ENCODE data around the gene SPTAN1. TPM values are rescaled to one million over a fixed set of nuclear protein-coding genes. Genes with fewer than 3 reads are reported as not detected.

The SPTAN1 gene
- total RNA-seq, 1 donor from 2014 or later, result 472 TPM

DNA sequence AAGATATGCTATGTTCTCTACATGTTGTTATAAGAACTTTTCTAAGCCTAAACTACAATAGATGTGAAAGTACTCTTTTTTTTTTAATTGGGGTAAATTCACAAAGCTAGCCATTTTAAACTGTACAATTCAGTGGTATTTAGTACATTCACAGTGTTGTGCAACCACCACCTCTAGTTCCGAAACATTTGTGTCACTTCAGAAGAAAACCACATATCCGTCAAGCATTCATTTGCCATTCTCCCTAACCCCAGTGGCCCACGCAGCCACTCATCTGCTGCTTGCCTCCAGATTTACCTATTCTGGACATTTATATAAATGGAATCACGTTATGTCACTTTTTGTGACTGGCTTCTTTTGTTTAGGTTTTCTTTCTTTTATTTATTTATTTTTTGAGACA is 43.1 kb downstream of the SPTAN1 start:
- no peak for DNase-seq (ENCODE audit: low read depth in 2 of 2)

DNA sequence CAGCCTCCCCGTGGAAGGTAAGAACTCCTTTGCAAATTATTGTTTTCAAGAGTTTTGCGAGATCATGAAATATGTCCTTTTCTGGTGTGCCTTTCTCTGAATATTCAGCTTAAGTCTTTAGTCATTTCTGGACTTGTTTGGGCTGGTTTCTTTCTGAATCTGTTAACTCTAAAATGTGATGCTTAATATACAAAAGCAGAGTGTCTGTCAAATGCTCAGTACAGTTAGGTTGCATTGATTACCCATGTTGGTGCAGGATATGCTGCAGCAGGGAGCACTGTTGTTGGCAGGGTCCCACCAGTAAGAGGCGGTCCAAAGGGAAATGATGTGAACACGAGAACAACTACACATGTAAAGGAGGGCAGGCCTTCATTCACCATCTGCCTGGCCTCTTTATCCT is 47.7 kb downstream of the SPTAN1 start:
- no peak for DNase-seq (ENCODE audit: low read depth in 2 of 2)

DNA sequence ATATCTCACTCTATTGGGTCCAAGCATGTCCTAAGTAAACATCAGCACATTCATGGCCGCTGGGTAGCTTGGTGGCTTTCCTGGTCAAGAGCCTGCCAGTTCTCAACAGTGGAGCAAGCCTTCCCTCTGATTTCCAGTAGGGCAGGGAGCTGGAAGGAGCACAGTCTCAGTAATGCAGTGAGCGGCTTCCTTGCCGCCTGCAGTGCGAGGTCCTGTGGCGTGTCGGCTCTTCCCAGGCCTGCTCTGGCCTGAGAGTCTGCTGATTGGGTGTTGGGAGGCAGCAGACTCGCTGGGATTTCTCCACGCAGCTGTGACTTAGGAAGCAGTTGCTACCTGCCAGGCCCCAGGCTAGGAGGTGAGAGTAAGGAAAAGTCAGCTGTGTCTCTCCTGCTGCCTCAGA is 51.3 kb downstream of the SPTAN1 start:
- no peak for DNase-seq (ENCODE audit: low read depth in 2 of 2)

DNA sequence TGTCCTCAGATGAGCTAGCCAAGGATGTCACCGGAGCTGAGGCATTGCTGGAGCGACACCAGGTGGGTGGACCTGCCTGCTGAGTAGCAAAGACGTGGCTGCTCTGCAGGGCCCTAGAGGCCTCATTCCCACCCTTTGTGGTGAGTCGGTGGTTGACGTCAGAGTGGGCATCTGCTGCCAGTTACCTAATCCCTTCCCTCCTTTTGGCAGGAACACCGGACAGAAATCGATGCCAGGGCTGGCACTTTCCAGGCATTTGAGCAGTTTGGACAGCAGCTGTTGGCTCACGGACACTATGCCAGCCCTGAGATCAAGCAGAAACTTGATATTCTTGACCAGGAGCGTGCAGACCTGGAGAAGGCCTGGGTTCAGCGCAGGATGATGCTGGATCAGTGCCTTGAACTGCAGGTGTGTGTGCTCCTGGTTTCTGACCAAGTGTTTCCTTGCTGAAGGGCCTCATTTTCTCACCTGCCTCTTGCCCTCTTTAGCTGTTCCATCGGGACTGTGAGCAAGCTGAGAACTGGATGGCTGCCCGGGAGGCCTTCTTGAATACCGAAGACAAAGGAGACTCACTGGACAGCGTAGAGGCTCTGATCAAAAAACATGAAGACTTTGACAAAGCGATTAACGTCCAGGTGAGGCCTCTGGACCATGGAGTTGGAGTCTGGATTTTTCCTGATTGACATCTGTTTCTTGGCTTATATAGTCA is 55.4 kb downstream of the SPTAN1 start:
- DNase-seq (ENCODE audit: low read depth in 2 of 2), result no peak

DNA sequence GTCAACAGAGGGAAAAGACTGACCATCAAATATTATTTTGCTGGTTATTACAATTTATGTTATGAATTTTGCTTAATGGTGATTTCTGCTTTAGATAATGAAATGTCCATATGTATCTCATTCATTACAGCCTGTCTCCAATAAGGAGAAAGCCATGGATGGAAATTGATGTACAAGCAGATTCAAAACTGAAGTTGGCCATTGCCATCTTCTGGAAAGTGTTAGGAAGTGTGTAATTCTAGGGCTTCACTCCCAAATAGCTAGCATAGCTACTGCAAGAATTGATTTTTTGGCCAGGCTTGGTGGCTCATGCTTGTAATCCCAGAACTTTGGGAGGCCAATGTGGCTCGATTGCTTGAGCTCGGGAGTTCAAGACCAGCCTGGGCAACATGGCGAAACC is 58.5 kb downstream of the SPTAN1 start:
- DNase-seq (ENCODE audit: low read depth in 2 of 2), result no peak

DNA sequence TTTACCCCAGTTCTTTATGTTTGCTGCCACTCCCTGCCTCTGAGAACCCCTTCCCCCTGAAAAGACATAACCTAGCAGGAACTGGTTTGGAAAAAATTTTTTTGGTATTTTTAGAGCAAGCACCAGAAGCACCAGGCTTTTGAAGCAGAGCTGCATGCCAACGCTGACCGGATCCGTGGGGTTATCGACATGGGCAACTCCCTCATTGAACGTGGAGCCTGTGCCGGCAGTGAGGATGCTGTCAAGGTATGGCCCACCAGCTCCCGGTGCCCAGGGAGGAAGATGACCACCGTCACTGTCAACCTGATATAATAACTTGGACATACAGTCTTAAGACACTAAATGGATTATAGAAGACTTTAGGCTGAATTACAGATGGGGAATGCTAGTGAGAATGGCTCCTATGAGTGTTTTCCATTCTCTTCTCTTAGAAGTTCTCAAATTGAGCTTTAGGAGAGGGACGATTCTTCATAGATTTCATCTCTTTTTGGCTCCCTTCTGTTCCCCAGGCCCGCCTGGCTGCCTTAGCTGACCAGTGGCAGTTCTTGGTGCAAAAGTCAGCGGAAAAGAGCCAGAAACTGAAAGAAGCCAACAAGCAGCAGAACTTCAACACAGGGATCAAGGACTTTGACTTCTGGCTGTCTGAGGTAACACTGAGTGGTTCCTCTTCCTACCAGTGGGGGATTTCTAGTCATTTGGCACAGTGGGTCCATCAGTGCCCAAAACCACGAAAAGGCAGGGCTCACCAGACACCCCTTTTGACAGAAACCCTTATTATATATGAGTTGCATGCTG is 59.4 kb downstream of the SPTAN1 start:
- no peak for DNase-seq (ENCODE audit: low read depth in 2 of 2)

DNA sequence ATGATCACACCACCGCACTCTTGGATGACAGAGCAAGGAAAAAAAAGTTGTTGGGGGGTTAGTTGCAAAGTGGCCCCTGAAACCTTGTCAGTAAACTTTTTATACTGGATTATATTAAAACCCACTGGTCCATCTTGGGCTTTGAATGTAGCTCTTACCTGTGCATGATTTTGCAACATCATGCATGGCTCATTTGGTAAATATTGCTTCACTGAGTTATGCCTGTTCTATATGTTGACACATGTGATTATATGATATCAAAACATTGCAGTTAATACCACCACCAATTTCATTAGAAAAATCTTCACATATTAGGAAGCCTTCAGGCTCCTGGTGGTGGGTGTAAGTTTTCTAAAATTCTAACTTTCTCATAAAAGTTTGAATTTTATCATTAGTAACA is 62.3 kb downstream of the SPTAN1 start:
- no peak for DNase-seq (ENCODE audit: low read depth in 2 of 2)

DNA sequence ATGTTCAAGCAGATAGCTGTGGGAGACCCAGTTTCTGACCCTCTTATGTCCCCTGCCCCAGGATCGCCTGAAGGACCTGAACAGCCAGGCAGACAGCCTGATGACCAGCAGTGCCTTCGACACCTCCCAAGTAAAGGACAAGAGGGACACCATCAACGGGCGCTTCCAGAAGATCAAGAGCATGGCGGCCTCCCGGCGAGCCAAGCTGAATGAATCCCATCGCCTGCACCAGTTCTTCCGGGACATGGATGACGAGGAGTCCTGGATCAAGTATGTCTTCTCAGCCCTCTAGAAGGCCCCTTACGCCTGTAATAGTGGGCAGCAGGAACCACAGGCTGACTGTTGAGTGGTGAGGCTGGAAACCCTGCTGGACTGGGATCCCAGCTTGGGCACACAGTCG is 63.2 kb downstream of the SPTAN1 start:
- DNase-seq (ENCODE audit: low read depth in 2 of 2), result no peak

DNA sequence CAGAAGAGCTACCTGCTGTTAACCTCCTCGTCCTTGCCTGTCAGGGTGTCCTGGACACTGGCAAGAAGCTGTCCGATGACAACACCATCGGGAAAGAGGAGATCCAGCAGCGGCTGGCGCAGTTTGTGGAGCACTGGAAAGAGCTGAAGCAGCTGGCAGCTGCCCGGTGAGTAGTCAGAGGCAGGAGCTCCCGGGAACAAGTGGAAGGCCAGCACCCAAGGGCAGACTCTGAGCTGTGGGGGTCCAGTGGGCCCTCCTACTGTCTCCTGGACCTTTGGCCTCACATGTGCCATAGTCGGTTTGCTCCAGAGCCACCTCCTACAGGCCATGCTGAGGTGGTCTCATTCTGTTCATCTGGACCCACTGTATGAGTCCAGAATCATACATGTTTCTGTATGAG is 65.6 kb downstream of the SPTAN1 start:
- no peak for DNase-seq (ENCODE audit: low read depth in 2 of 2)

DNA sequence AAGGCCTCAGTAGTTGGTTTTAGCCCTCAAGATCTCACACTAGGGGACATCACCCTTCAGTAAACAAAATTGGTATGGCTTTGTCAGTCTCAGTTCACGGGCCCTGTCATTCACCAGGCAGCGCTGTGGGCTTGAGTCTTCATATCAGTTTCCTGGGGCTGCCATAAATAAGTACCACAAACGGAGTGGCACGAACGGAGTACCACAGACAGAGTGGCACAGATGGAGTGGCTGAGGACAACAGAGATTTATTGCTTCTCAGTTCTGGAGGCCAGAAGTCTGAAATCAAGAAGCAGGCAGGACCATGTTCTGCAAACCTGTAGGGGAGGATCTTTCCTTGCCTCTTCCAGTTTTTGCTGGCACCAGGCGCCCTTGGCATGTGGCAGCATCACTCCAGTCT is 66.7 kb downstream of the SPTAN1 start:
- DNase-seq (ENCODE audit: low read depth in 2 of 2), result no peak

DNA sequence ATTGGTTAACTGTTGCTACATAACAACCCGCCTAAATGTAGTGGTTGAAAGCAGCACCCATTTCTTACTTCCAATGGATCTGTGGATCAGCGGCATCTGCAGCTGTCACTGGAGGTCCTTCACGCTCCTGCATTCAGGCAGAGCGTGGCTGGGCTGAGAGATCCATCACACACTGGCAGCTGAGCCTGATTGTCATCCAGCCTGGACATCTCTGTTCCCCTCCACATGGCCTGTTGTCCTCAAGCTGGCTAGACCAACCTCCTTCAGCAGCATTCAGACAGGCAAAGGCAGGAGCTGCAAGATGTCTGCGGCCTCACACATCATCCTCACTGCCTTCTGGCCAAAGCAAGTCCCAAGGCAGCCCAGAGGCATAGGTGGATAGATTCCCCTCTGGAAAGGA is 67.4 kb downstream of the SPTAN1 start:
- no peak for DNase-seq (ENCODE audit: low read depth in 2 of 2)

DNA sequence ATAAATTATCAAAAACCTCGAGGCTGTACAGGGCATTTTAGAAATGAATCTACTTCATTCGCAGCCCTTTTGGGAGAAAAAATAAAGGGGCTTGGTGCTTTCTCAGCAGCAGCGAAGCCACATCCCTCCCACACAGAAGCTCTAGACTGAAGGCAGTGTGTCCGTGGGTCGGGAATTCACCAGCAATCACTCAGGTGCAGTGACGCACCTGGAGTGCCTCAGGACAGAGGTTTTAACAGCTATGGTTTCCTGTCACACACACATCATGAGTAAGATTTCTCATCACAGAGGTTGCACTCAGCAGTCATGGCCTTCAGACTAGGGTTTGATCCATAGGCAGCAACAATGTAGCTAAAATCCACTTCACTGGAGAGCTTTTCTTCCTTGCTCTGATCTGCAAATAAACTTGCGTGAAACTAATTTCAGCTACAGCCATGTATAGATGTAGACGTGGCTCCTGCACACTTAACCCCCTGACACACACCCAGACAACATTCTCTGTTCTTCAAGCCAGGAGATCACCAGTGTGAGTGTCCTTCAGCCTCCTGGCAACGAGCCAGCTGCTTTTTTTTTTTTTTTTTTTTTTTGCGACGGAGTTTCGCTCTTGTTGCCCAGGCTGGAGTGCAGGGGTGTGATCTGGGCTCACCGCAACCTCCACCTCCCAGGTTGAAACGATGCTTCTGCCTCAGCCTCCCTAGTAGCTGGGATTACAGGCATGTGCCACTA is 69.5 kb downstream of the SPTAN1 start:
- DNase-seq (ENCODE audit: low read depth in 2 of 2), result no peak

DNA sequence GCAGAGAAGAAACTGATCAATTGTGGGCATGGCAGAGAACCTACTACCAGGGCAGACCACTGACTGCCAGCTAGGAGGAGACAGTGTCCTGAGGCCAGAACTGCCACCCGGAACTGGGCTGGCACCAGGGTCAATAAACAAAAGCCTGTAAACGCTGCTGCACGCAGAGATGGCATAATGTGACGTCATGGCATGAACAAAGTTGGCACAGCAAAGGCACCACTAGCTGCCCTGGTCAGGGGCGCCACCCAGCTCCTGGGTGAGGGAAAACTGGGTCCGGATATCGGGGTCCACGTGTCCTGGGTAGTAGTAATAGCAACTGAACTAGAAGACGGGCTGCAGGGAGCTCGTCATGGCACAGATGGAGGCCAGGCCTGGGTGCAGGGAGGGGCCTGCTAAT is 72.2 kb downstream of the SPTAN1 start:
- DNase-seq (ENCODE audit: low read depth in 2 of 2), result no peak

DNA sequence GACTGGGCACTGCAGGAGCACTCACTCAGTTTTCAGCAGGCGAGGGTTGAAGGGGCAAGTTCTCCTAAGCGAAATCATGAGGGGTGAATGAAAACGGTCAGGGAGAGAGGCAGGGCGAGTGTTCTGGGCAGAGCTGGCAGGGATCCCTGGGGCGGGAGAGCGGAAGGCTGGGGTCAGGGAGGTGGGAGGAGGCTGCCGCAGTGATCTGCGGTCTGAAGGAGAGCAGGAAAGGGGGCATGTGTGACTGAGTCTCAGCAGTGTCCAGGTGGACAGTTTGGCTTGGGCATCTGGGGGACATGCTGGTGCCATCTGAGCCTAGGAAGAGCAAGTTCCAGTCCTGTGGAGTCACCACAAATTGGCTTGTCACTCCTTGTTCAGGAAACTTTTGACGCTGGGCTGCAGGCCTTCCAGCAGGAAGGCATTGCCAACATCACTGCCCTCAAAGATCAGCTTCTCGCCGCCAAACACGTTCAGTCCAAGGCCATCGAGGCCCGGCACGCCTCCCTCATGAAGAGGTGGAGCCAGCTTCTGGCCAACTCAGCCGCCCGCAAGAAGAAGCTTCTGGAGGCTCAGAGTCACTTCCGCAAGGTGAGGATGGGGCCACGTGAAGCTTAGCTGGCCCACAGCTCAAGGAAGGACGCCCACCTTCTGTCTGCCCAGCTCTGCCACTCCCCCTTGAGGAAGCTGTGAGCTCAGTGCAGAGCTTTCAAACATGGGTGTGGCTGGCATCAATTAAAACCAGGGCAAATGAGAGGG is 73.2 kb downstream of the SPTAN1 start:
- DNase-seq (ENCODE audit: low read depth in 2 of 2), result no peak

DNA sequence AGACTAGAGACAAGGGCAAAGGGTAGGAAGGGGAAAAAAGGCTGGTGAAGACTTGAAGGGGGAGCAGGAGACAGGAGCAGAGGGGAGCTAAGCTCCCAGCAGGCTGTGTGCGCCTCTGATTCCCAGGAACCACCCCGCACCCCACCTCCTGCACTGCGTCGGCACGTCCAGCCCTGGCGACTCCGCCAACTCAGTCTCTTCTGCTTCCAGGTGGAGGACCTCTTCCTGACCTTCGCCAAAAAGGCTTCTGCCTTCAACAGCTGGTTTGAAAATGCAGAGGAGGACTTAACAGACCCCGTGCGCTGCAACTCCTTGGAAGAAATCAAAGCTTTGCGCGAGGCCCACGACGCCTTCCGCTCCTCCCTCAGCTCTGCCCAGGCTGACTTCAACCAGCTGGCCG is 73.8 kb downstream of the SPTAN1 start:
- no peak for DNase-seq (ENCODE audit: low read depth in 2 of 2)

DNA sequence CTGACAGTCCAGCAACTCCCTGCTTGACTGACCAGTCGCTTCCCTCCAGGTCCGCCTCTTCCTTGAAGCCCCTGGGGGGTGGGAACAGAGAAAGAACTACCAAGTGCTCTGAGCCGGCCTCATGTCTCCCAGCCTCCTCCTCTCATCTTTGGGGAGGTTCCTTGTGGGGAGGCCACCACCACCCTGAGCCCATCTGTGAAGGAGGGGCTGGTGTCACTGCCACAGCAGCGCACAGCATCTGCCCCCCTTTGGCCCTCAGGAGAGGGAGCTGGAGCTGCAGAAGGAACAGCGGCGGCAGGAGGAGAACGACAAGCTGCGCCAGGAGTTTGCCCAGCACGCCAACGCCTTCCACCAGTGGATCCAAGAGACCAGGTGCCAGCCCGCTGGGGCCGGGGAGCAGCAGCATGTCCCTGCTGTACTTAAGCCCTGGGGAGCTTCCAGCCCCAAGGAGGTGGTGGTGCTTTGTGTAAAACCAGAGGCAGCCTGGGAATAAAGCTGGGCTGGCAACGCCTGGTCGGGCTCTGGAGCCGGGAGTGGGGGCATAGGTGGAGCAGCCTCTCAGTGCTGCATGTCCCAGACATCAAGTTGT is 74.8 kb downstream of the SPTAN1 start:
- DNase-seq (ENCODE audit: low read depth in 2 of 2), result no peak

DNA sequence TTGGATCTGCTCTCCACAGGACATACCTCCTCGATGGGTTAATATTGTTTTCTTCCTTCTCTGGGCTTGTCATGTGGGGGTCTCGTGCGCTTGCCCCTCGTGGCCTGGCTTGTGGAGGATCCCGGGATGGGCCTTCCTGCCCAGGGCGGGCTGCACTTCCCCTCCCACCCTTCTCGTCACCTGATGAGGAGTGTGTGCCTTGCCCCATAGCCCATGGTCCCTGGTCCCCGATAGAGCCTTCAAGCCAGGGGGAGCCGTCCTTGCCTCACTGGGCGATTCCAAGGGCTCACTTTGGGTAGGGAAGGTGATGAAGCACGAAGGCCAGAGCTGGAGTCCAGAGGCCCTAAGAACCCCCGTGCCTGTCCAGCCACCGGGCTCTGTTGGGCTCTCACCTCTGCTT is 75.5 kb downstream of the SPTAN1 start:
- DNase-seq (ENCODE audit: low read depth in 2 of 2), result no peak

DNA sequence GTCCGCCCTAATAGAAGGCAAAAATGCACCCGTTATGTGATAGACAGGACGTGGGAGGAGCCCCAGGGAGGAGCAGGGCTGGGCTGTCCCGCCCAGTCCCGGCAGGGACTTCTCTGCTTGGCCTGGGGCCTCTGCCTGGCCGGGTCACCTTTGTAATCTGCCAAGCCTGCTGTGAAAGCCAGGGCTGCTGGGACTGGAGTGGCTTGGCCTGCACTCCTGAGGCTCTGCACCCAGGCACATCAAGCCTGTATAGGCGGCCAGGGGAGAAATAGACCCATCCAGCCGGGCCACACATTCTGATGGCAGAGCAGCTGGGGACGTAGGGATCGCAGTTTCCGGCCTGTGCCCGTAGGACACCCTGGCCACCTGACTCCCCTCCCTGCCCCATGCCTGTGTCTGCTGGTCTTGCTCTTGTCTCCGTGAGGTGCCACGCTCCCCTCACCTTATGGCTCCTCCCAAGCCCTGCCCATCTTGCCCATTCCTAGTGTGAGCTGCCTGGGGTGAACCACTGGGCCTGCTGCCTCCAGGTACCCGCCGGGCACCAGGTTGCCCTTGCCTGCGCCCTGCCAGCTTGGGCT is 76.2 kb downstream of the SPTAN1 start:
- DNase-seq (ENCODE audit: low read depth in 2 of 2), result no peak

DNA sequence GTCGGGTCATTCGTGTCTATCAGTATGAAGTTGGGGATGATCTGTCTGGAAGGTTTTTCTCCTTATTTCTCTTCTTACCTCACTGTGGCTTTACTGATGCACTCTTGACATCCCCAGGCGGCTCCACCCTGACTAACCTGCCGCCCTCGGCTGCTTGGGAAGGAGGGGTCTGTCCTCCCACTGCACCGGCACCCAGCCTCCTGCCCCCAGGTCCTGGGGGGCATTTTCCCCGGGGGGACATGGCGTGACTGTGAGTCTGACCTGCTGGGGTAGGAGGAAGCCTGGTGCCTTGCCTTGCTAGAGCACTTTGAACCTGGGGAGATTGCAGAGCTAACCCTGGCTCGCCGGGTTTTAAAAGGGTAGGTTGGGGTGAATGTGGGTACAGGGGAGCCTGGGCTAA is 76.7 kb downstream of the SPTAN1 start:
- no peak for DNase-seq (ENCODE audit: low read depth in 2 of 2)

DNA sequence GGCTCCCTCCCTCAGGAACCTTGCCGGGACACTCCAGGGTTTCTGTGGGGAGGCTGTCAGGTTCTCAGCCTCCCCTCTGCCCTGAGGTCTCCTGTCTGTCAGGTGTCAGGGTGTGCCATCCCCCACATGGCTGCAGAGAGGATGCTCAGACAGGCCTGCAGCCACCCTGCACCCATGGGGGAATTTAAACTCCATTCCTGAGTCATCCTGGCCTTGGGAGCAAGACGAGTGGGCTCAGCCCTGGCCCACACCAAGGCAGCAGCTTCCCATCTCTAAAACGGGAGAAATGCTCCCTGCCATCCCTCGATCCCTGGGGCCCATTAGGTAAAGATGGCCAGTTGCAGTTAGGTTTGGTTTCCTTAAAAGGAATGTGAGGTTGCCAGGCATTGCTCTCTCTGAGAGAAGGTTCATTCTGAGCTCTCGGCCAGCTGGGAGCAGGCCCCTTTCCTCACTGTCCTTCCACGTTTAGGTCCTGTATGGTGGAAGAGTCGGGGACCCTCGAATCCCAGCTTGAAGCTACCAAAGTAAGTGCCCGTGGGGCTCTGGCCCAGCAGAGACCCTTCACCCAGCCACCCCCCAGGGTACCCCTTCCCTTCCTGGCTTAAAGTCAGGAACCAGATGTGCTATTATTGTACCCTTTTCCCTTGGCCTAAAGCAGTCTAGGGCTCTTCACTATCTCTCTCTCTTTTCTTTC is 77.6 kb downstream of the SPTAN1 start:
- DNase-seq (ENCODE audit: low read depth in 2 of 2), result no peak

DNA sequence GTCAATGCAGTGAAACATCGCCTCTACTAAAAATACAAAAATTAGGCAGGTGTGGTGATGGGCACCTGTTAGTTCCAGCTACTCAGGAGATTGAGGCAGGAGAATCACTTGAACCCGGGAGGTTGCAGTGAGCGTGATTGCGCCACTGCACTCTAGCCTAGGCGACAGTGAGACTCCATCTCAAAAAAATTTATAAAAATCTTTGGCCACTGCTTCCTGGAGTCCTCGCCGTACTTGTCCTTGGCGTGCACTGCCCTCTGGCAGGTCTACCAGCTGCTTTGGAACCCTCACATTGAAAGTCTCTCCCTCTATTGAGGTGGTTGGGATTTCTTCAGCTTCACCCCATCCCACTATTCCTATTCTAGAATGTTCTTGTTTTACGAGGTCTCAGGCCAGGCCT is 79.2 kb downstream of the SPTAN1 start:
- no peak for DNase-seq (ENCODE audit: low read depth in 2 of 2)
